Smooth muscle cell (in vitro differentiated cells): ENCODE data around the gene ANKRD11. TPM values are rescaled to one million over a fixed set of nuclear protein-coding genes. Genes with fewer than 3 reads are reported as not detected.

ENCODE experiments used
- DNase-seq: peaks from one replicate; lab custom pipeline; 2025; ENCODE audit not compliant: unreplicated experiment; lab: John Stamatoyannopoulos, UW
- H2AFZ ChIP-seq: fragments of 200-600 bp; sonication (generic); 2 replicates; pipeline ENCODE4 v1.6.0; 2016; ENCODE audit warnings: antibody characterized with exemption, low read depth, mild to moderate bottlenecking
- H3F3A ChIP-seq: fragments of 200-600 bp; sonication (generic); 2 replicates; pipeline ENCODE4 v1.6.0; 2017; ENCODE audit warnings: antibody characterized with exemption, low read depth
- H3K27ac ChIP-seq: fragments of 200-600 bp; sonication (generic); 2 replicates; pipeline ENCODE4 v1.5.1; 2016; ENCODE audit warnings: low read depth, mild to moderate bottlenecking
- H3K27me3 ChIP-seq: fragments of 200-600 bp; sonication (generic); 2 replicates; pipeline ENCODE4 v1.6.1; 2016; ENCODE audit warnings: low read depth, mild to moderate bottlenecking
- H3K36me3 ChIP-seq: fragments of 200-600 bp; sonication (generic); 2 replicates; pipeline ENCODE4 v1.5.1; 2016; ENCODE audit warnings: low read depth
- H3K4me1 ChIP-seq: fragments of 200-600 bp; sonication (generic); 2 replicates; pipeline ENCODE4 v1.5.1; 2016; ENCODE audit warnings: low read depth
- H3K4me2 ChIP-seq: fragments of 200-600 bp; sonication (generic); 2 replicates; pipeline ENCODE4 v1.6.0; 2016; ENCODE audit warnings: mild to moderate bottlenecking
- H3K4me3 ChIP-seq: fragments of 200-600 bp; sonication (generic); 2 replicates; pipeline ENCODE4 v1.5.1; 2016; ENCODE audit warnings: mild to moderate bottlenecking
- H3K79me2 ChIP-seq: fragments of 200-600 bp; sonication (generic); 2 replicates; pipeline ENCODE4 v1.6.0; 2016; ENCODE audit warnings: low read depth, mild to moderate bottlenecking
- H3K9ac ChIP-seq: fragments of 200-600 bp; sonication (generic); 2 replicates; pipeline ENCODE4 v1.6.0; 2016; ENCODE audit warnings: low read depth
- H3K9me3 ChIP-seq: fragments of 200-600 bp; sonication (generic); replicated peaks from 2 replicates; pipeline ENCODE4 v1.5.1; 2016; ENCODE audit warnings: low read depth
- H4K20me1 ChIP-seq: fragments of 200-600 bp; sonication (generic); 2 replicates; pipeline ENCODE4 v1.6.0; 2016; ENCODE audit warnings: low read depth
- WGBS: methylation state at CpG from one replicate; pipeline ENCODE4 v1.1.7; 2016; ENCODE audit warnings: low lambda C conversion rate; 5-methylcytosine and 5-hydroxymethylcytosine counted together
- polyA plus RNA-seq: library from polyadenylated mRNA; unstranded; fragments of >200 nt; fragmentation: Nextera tagmentation; extraction: Ambion mirVana; gene quantifications from 2 replicates; pipeline ENCODE4 v1.2.1, GENCODE V29; 2016
- total RNA-seq: library from RNA; depleted of rRNA; stranded (reverse); fragments of >200 nt; gene quantifications from 2 replicates; pipeline ENCODE4 v1.2.3, GENCODE V29; 2014
- TF ChIP-seq, protein P1 (sequence below): fragments of 200-600 bp; sonication (generic); IDR thresholded peaks from 2 replicates; pipeline ENCODE4 v1.5.1; 2017; ENCODE audit warnings: borderline replicate concordance, mild to moderate bottlenecking, antibody characterized with exemption; ENCODE audit not compliant: insufficient read depth, poor library complexity, severe bottlenecking

Gene ANKRD11
- total and polyA plus RNA-seq, 2 experiments from 2014 or later, result 31.5 to 105 TPM

DNA sequence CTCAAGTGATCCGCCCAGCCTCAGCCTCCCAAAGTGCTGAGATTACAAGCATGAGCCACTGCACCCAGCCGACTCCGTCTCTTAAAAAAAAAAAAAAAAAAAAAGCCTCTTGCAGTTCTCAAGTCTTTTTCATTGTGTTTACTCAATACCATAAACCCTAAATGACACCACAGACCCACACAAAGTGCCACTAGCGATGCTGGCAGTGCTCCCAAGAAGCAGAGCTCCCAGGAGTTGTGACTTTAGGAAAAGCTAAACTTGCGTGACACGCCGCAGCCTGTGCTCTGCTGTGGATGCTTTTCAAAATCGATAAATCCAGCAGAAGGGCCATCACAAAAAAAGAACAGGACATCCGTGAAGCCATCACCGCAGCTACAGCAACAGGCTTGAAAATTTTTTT is 114.7 kb downstream of the ANKRD11 start:
- TF ChIP-seq, protein P1, sequence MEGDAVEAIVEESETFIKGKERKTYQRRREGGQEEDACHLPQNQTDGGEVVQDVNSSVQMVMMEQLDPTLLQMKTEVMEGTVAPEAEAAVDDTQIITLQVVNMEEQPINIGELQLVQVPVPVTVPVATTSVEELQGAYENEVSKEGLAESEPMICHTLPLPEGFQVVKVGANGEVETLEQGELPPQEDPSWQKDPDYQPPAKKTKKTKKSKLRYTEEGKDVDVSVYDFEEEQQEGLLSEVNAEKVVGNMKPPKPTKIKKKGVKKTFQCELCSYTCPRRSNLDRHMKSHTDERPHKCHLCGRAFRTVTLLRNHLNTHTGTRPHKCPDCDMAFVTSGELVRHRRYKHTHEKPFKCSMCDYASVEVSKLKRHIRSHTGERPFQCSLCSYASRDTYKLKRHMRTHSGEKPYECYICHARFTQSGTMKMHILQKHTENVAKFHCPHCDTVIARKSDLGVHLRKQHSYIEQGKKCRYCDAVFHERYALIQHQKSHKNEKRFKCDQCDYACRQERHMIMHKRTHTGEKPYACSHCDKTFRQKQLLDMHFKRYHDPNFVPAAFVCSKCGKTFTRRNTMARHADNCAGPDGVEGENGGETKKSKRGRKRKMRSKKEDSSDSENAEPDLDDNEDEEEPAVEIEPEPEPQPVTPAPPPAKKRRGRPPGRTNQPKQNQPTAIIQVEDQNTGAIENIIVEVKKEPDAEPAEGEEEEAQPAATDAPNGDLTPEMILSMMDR, result no peak
- no peak overlapping the region for H3K9ac ChIP-seq
- peaks cover 100% of the 10 kb centered on the region for H4K20me1 ChIP-seq
- H3F3A ChIP-seq, result peaks cover 8% of the 10 kb centered on the region
- 83% methylated on average over 10 of the region's 10 CpGs for WGBS
- H3K4me1 ChIP-seq, result no peaks in the 10 kb centered on the region
- DNase-seq, result no peak
- peaks cover 100% of the 10 kb centered on the region for H3K79me2 ChIP-seq
- no peak overlapping the region for H3K4me3 ChIP-seq
- H3K4me2 ChIP-seq, result no peak overlapping the region
- H3K36me3 ChIP-seq, result no peaks in the 10 kb centered on the region
- no peaks in the 10 kb centered on the region for H3K9me3 ChIP-seq
- H2AFZ ChIP-seq, result no peak overlapping the region
- H3K27ac ChIP-seq, result peak overlapping the region; percentile 11
- no peaks in the 10 kb centered on the region for H3K27me3 ChIP-seq

DNA sequence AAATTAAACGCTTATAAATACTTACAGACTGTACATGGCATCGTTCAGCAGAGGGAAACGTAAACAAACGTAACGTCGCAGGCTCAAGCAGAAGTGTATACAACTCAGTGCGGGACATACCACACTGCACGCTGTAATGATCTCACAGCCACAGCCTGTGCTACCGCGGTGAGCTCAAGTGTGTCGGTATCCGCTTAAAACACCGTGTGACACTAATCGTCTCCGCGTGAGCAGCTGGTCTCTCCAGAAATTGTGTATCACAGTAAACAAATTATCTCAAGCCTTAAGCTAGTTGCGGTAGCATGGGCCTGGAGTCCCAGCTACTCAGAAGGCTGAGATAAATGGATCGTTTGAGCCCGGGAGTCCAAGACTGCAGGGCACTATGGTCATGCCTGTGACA is 115.3 kb downstream of the ANKRD11 start:
- TF ChIP-seq, protein P1, result no peak
- DNase-seq, result no peak
- H2AFZ ChIP-seq, result no peak overlapping the region
- H3K4me2 ChIP-seq, result no peak overlapping the region
- peaks cover 8% of the 10 kb centered on the region for H3F3A ChIP-seq
- peaks cover 100% of the 10 kb centered on the region for H3K79me2 ChIP-seq
- H3K9me3 ChIP-seq, result no peaks in the 10 kb centered on the region
- H3K4me3 ChIP-seq, result no peak overlapping the region
- no peaks in the 10 kb centered on the region for H3K36me3 ChIP-seq
- H3K4me1 ChIP-seq, result peaks cover 2% of the 10 kb centered on the region
- no peak overlapping the region for H3K27ac ChIP-seq
- H3K27me3 ChIP-seq, result no peaks in the 10 kb centered on the region
- H3K9ac ChIP-seq, result no peak overlapping the region
- WGBS, result 67% methylated on average over 19 of the region's 19 CpGs
- H4K20me1 ChIP-seq, result peaks cover 100% of the 10 kb centered on the region

DNA sequence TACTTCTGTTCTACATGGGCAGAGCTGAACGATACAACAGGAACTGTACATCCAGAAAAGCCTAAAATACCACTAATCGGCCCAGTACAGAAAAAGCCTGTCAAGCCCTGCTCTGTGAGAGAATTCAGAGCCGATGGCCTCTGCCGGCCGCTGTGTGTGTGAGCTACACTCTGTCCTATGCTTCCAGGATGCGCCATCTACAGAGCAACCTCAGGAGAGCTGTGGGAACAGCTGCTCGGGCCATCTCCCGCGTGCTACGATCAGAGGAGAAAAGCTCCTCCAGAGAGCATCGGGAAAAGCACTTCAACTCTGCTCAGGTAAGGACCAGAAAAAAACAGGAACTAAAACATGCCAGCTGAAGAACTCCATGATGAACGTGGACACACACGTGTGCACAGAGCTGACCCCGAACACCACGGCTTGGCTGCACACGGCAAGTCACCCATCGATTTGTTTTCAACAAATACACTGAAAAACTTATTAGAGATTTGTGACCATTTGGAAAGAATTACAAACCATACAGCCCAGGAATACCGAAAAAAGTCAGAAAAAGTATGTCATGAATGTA is 115.9 kb downstream of the ANKRD11 start:
- H3K4me2 ChIP-seq, result no peak overlapping the region
- H3K27ac ChIP-seq, result peak overlapping the region; percentile 56
- WGBS, result 82% methylated on average over 18 of the region's 18 CpGs

More for the DNA sequence above, 115.9 kb downstream of the ANKRD11 start:
- Histone ChIP-seq H2AFZ (no peak overlapping the region), H3K4me3 (no peak overlapping the region), H3K27me3 (no peaks in the 10 kb centered on the region), H3K9ac (no peak overlapping the region), H3K36me3 (no peaks in the 10 kb centered on the region), H3K79me2 (peaks cover 100% of the 10 kb centered on the region), H4K20me1 (peaks cover 100% of the 10 kb centered on the region), H3K9me3 (no peaks in the 10 kb centered on the region), H3K4me1 (peaks cover 7% of the 10 kb centered on the region), H3F3A (peaks cover 11% of the 10 kb centered on the region)
- TF ChIP-seq, protein P1, result no peak
- DNase-seq, result no peak
